Upper lobe of left lung (tissue), 4 donors: ENCODE measurements around the gene WIPF2.
A peak's percentile ranks its signal among the peaks of the same experiment; 100 is the strongest.

Experiments used
- CTCF ChIP-seq, 6 experiments: fragments of 450-650 bp in 4 of 6; fragments of 200-600 bp in 2 of 6; sonication (generic) in 2 of 6; IDR thresholded peaks; one replicate each; pipeline ENCODE4 v1.5.1; 2016 to 2019; ENCODE audit warnings: antibody characterized with exemption in 6 of 6
- POLR2A ChIP-seq, 4 donors: fragments of 450-650 bp; IDR thresholded peaks; one replicate each; pipeline ENCODE4 v1.5.1; 2016 to 2017; ENCODE audit warnings: antibody characterized with exemption in 4 of 4, mild to moderate bottlenecking in 2 of 4
- POLR2AphosphoS5 ChIP-seq, 2 donors: sonication (generic); formaldehyde crosslinking; IDR thresholded peaks; one replicate each; pipeline ENCODE4 v1.5.1; 2017; ENCODE audit warnings: antibody characterized with exemption in 2 of 2

GRCh38 chr17:40318830-40319391 lies 99.8 kb downstream of the WIPF2 start:
- TF ChIP-seq CTCF (IDR thresholded peaks at IDR 0.05) (peak in 3 of 6 experiments; percentile 20 to 28 (median 26)), POLR2A (IDR thresholded peaks at IDR 0.05) (no peak), POLR2AphosphoS5 (IDR thresholded peaks at IDR 0.05) (no peak)
